HepG2 (cell line): Measurements from ENCODE around the gene GRHPR. TPM values are rescaled to one million over a fixed set of nuclear protein-coding genes. Genes with fewer than 3 reads are reported as not detected.
A peak's percentile ranks its signal among the peaks of the same experiment; 100 is the strongest.

Experiments
- ATAC-seq: fragments of 200-7000 bp; cut with Tn5 transposase; 3 replicates; pipeline ENCODE4 v1.9.1; 2020; ENCODE audit warnings: mild to moderate bottlenecking, moderate library complexity
- BruUV-seq: library from RNA; stranded (reverse); fragments of 400-500 nt; replicated peaks from 2 replicates; lab custom pipeline; 2021; lab: Mats Ljungman, UMichigan
- CTCF ChIA-PET: fragments of 300-600 bp; formaldehyde crosslinking; extraction: SDS; loops from one replicate; lab custom pipeline; 2021; ENCODE audit warnings: low total read pairs, inconsistent platforms, low intra/inter-chr PET ratio; lab: Yijun Ruan, JAX
- POLR2A ChIA-PET: fragments of 350-600 bp; sonication (Branson Sonifier 250); formaldehyde crosslinking; loops from one replicate; lab custom pipeline; 2020; ENCODE audit warnings: antibody characterized with exemption, inconsistent platforms; lab: Yijun Ruan, JAX
- DNase-seq: peaks from one replicate; pipeline ENCODE4 v3.0.0-alpha.2; 2015; ENCODE audit warnings: low spot score
- FAIRE-seq: peaks from 3 replicates; lab custom pipeline; 2011; peaks lifted over from hg19 to GRCh38; lab: Jason Lieb, UNC
- H2AFZ ChIP-seq: one replicate; pipeline ENCODE4 v1.6.1; 2011; ENCODE audit warnings: low read length, inconsistent platforms
- H3K27ac ChIP-seq: fragments of 300-600 bp; 3 replicates; pipeline ENCODE4 v1.8.0; 2011; ENCODE audit warnings: mixed run types, mild to moderate bottlenecking, mixed read lengths, low read length, inconsistent platforms; ENCODE audit not compliant: insufficient read depth; ENCODE audit errors: extremely low read length
- H3K27me3 ChIP-seq, 2 experiments: fragments of 200-600 bp in 1 of 2; 2 replicates in 1 of 2; 3 replicates in 1 of 2; pipeline versions ENCODE4 v1.6.0 to v1.8.0; 2011; ENCODE audit warnings: low read length in 2 of 2, mild to moderate bottlenecking in 2 of 2, moderate library complexity in 2 of 2, inconsistent platforms in 1 of 2; ENCODE audit not compliant: insufficient read depth in 2 of 2, control insufficient read depth in 1 of 2
- H3K36me3 ChIP-seq, 2 experiments: fragments of 200-600 bp in 1 of 2; replicated peaks in 1 of 2; 2 replicates in 1 of 2; 3 replicates in 1 of 2; pipeline versions ENCODE4 v1.5.1 to v1.8.0; 2011; ENCODE audit warnings: low read length in 2 of 2, inconsistent platforms in 1 of 2; ENCODE audit not compliant: insufficient read depth in 2 of 2, control insufficient read depth in 1 of 2
- H3K4me1 ChIP-seq: 2 replicates; pipeline ENCODE4 v1.5.1; 2012; ENCODE audit warnings: low read length, inconsistent platforms; ENCODE audit not compliant: insufficient read depth
- H3K4me2 ChIP-seq: 2 replicates; pipeline ENCODE4 v1.6.0; 2011; ENCODE audit warnings: low read depth, low read length, inconsistent platforms
- H3K4me3 ChIP-seq, 3 experiments: fragments of 200-600 bp in 1 of 3; sonication (generic), shearing (Covaris generic) in 1 of 3; replicated peaks in 1 of 3; 2 replicates each; pipeline ENCODE4 v1.5.1; 2011 to 2016; ENCODE audit warnings: low read length in 3 of 3, inconsistent platforms in 2 of 3, low read depth in 2 of 3, mild to moderate bottlenecking in 2 of 3, control low read depth in 1 of 3, mixed read lengths in 1 of 3; ENCODE audit not compliant: insufficient read depth in 1 of 3
- H3K79me2 ChIP-seq: one replicate; pipeline ENCODE4 v1.6.1; 2011; ENCODE audit warnings: low read length, inconsistent platforms; ENCODE audit not compliant: insufficient read depth
- H3K9ac ChIP-seq: 2 replicates; pipeline ENCODE4 v1.6.0; 2011; ENCODE audit warnings: mild to moderate bottlenecking, low read depth, low read length, inconsistent platforms; ENCODE audit not compliant: insufficient read depth
- H3K9me3 ChIP-seq: 2 replicates; pipeline ENCODE4 v1.5.1; 2012; ENCODE audit warnings: mild to moderate bottlenecking, low read length
- H4K20me1 ChIP-seq: 2 replicates; pipeline ENCODE4 v1.6.0; 2011; ENCODE audit warnings: inconsistent platforms, mild to moderate bottlenecking, low read length, moderate library complexity; ENCODE audit not compliant: insufficient read depth
- NFYC ChIP-seq: IDR thresholded peaks from 2 replicates; pipeline ENCODE4 v1.6.1; 2016; ENCODE audit warnings: missing genetic modification reagents, missing compliant biosample characterization
- NR3C1 ChIP-seq: sonication (generic); formaldehyde crosslinking; IDR thresholded peaks from 2 replicates; pipeline ENCODE4 v1.4.0; 2020; ENCODE audit warnings: missing genetic modification reagents
- SP2 ChIP-seq: sonication (generic); formaldehyde crosslinking; IDR thresholded peaks from 2 replicates; pipeline ENCODE4 v1.5.1; 2020; ENCODE audit warnings: mild to moderate bottlenecking, missing genetic modification reagents
- STAT5B ChIP-seq: sonication (generic); formaldehyde crosslinking; IDR thresholded peaks from 2 replicates; pipeline ENCODE4 v1.4.0; 2020; ENCODE audit warnings: missing genetic modification reagents
- TGIF2 ChIP-seq: IDR thresholded peaks from 2 replicates; pipeline ENCODE4 v1.6.1; 2016; ENCODE audit warnings: control low read depth, missing compliant biosample characterization
- ZBTB8A ChIP-seq: sonication (generic); formaldehyde crosslinking; IDR thresholded peaks from 2 replicates; pipeline ENCODE4 v1.4.0; 2020; ENCODE audit warnings: mild to moderate bottlenecking, low read depth, missing genetic modification reagents, borderline replicate concordance
- ZNF251 ChIP-seq: sonication (generic); formaldehyde crosslinking; IDR thresholded peaks from 2 replicates; pipeline ENCODE4 v1.9.0; 2021; ENCODE audit warnings: mild to moderate bottlenecking, missing genetic modification reagents
- ZNF282 ChIP-seq: fragments of 450-650 bp; IDR thresholded peaks from 2 replicates; pipeline ENCODE4 v1.6.1; 2018; ENCODE audit not compliant: partially characterized antibody
- ZZZ3 ChIP-seq: sonication (generic); formaldehyde crosslinking; IDR thresholded peaks from 2 replicates; pipeline ENCODE4 v1.4.0; 2020; ENCODE audit warnings: missing genetic modification reagents, mild to moderate bottlenecking, borderline replicate concordance
- WGBS: methylation state at CpG from one replicate; pipeline ENCODE4 v1.1.6; 2017; ENCODE audit warnings: low lambda C conversion rate; 5-methylcytosine and 5-hydroxymethylcytosine counted together
- in situ Hi-C: cut with HindIII; loops from 2 replicates; pipeline ENCODE4 v1.10.0; 2017; ENCODE audit warnings: low pct_unique_long_range_greater_than_20kb; ENCODE audit not compliant: extremely low pct_ligation_motif_present
- intact Hi-C: fragments of 100-400 bp; cut with micrococcal nuclease; formaldehyde crosslinking; loops from one replicate; pipeline ENCODE4 v1.10.0; 2022; ENCODE audit not compliant: unreplicated experiment
- polyA plus RNA-seq, 8 experiments: library from polyadenylated mRNA; depleted of rRNA in 3 of 8; stranded (reverse) in 7 of 8; unstranded in 1 of 8; fragments of >200 nt; fragmentation: Illumina TruSeq in 4 of 8; extraction: Trizol in 4 of 8; gene quantifications; 2 replicates each; pipeline versions ENCODE4 v1.2.1 to v1.2.3, GENCODE V29; 2011 to 2016; ENCODE audit warnings: low read depth in 4 of 8, missing spikeins in 1 of 8, mixed read lengths in 1 of 8; ENCODE audit not compliant: insufficient read depth in 1 of 8
- total RNA-seq, 5 experiments: library from RNA; depleted of rRNA; stranded (reverse); fragments of >200 nt; fragmentation: Illumina TruSeq; extraction: Trizol; gene quantifications; 2 replicates each; pipeline ENCODE4 v1.2.3, GENCODE V29; 2016; ENCODE audit warnings: low read depth in 1 of 5
- TF ChIP-seq, protein P1 (sequence below), 2 experiments: fragments of 450-650 bp in 1 of 2; sonication (generic) in 1 of 2; formaldehyde crosslinking; IDR thresholded peaks; 2 replicates each; pipeline versions ENCODE4 v1.5.0 to v1.8.0; 2020 to 2022; ENCODE audit warnings: mild to moderate bottlenecking in 1 of 2, missing genetic modification reagents in 1 of 2
- TF ChIP-seq, protein P2 (sequence below): sonication (generic); formaldehyde crosslinking; IDR thresholded peaks from 2 replicates; pipeline ENCODE4 v1.4.0; 2020; ENCODE audit warnings: missing genetic modification reagents
- TF ChIP-seq, protein P3 (sequence below): IDR thresholded peaks from 2 replicates; pipeline ENCODE4 v1.6.1; 2016
- TF ChIP-seq, protein P4 (sequence below): sonication (generic); formaldehyde crosslinking; IDR thresholded peaks from 2 replicates; pipeline ENCODE4 v1.5.0; 2020; ENCODE audit warnings: missing genetic modification reagents
- TF ChIP-seq, protein P5 (sequence below): sonication (generic); formaldehyde crosslinking; IDR thresholded peaks from 2 replicates; pipeline ENCODE4 v1.4.0; 2020; ENCODE audit warnings: mild to moderate bottlenecking, missing genetic modification reagents

Gene GRHPR
- total and polyA plus RNA-seq, 2 of the 13 experiments (the other 11 are each of a cell fraction or from before 2014, with no cell fraction given), result 113 to 115 TPM

DNA sequence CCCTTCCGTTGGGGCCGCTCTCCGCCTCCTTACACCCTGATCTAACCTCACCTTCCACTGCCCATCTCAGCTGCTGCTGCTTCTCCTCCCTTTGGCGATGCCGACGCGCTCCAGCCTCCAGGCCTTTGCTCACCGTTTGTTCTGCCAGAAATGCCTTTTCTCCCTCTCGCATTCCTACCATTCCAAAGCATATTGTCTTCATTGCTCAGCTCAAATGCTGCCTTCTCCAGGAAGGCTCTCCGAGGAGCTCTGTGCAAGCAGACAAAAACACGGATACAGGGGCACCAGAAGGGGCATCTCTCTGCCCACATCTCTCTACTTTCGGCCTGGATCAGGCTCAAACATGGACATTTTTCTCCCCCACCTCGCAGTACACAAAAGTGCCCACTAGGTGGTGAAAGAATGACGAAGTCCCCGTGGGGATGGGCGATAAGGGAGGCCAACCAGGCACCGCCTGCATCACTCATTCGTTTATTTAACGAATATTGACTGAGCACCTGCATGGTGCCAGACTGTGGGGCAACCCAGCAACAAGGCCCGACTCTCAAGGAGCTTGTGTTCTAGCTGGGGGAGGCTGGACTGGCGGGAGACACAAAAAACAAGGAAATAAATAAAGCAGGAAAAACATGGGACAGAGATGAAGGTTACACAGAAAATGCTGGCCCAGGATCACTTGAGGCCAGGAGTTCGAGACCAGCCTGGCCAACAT is 7.3 kb upstream of the GRHPR start (continued):
- TF ChIP-seq NFYC (no peak), ZZZ3 (CRISPR knock-in tag) (no peak), TGIF2 (CRISPR knock-in tag) (no peak; the same call in 1 of the 2 replicates)
- TF ChIP-seq, protein P1, sequence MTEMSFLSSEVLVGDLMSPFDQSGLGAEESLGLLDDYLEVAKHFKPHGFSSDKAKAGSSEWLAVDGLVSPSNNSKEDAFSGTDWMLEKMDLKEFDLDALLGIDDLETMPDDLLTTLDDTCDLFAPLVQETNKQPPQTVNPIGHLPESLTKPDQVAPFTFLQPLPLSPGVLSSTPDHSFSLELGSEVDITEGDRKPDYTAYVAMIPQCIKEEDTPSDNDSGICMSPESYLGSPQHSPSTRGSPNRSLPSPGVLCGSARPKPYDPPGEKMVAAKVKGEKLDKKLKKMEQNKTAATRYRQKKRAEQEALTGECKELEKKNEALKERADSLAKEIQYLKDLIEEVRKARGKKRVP (CRISPR knock-in tag; IDR thresholded peaks at IDR 0.05), result no peak

DNA sequence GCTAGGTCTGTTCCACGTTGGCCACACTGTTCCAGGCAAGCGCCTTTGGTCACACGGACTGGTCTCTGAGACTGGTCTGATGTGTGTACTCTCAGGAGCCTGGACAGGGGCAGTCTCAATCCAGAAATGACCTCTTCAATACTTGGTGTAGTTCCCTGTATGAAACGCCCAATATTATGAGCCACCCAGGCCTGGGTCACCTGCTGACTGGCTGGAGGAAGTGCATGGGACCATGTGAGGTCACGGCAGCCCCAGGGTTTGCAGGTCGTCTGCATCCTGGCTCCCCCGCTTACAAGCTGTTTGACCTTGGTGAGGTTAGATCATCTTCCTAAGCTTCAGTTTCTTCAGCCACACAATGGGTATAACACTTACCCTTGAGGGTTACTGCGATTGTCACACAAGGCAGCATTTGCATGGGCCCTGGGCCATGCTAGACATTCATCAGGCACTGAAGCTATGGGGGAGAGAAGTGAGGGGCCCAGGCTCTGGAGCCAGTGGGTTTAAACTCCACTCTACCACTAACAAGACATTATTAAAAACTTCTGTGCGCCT is 5.2 kb upstream of the GRHPR start:
- Histone ChIP-seq H4K20me1 (no peaks in the 10 kb centered on the region), H3K27me3 (no peaks in the 10 kb centered on the region), H3K27ac (peak overlapping the region; percentile 43), H2AFZ (no peak overlapping the region), H3K4me2 (peak overlapping the region; percentile 82), H3K4me1 (peaks cover 69% of the 10 kb centered on the region), H3K9me3 (no peaks in the 10 kb centered on the region), H3K4me3 (peak overlapping the region in 1 of 3 experiments; percentile 56; a peak in 1 of 6 replicates), H3K36me3 (no peaks in the 10 kb centered on the region), H3K9ac (no peak overlapping the region), H3K79me2 (no peaks in the 10 kb centered on the region)
- DNase-seq (peak; percentile 18), ATAC-seq (peak; percentile 30), FAIRE-seq (no peak)
- no TSS peak for BruUV-seq
- CTCF ChIA-PET, result no interaction called here
- POLR2A ChIA-PET, result interaction anchor here (2.6 to 3.0 kb wide), 2 partner anchors 13 to 49 kb away, joined by 16 to 20 read pairs; partner anchors contain the start of gene ZBTB5
- intact Hi-C loops, result loop anchor here (5.0 kb wide), 1 partner anchor 550 kb away; no protein-coding TSS in a partner anchor
- WGBS, result 68% methylated on average over 2 of the region's 9 CpGs
- in situ Hi-C loops, result no loop called here
- TF ChIP-seq ZBTB8A (CRISPR knock-in tag), result no peak
- TF ChIP-seq SP2 (CRISPR knock-in tag), result no peak
- no peak for TF ChIP-seq ZNF282
- TF ChIP-seq, protein P2, sequence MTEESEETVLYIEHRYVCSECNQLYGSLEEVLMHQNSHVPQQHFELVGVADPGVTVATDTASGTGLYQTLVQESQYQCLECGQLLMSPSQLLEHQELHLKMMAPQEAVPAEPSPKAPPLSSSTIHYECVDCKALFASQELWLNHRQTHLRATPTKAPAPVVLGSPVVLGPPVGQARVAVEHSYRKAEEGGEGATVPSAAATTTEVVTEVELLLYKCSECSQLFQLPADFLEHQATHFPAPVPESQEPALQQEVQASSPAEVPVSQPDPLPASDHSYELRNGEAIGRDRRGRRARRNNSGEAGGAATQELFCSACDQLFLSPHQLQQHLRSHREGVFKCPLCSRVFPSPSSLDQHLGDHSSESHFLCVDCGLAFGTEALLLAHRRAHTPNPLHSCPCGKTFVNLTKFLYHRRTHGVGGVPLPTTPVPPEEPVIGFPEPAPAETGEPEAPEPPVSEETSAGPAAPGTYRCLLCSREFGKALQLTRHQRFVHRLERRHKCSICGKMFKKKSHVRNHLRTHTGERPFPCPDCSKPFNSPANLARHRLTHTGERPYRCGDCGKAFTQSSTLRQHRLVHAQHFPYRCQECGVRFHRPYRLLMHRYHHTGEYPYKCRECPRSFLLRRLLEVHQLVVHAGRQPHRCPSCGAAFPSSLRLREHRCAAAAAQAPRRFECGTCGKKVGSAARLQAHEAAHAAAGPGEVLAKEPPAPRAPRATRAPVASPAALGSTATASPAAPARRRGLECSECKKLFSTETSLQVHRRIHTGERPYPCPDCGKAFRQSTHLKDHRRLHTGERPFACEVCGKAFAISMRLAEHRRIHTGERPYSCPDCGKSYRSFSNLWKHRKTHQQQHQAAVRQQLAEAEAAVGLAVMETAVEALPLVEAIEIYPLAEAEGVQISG, result no peak
- TF ChIP-seq, protein P3, sequence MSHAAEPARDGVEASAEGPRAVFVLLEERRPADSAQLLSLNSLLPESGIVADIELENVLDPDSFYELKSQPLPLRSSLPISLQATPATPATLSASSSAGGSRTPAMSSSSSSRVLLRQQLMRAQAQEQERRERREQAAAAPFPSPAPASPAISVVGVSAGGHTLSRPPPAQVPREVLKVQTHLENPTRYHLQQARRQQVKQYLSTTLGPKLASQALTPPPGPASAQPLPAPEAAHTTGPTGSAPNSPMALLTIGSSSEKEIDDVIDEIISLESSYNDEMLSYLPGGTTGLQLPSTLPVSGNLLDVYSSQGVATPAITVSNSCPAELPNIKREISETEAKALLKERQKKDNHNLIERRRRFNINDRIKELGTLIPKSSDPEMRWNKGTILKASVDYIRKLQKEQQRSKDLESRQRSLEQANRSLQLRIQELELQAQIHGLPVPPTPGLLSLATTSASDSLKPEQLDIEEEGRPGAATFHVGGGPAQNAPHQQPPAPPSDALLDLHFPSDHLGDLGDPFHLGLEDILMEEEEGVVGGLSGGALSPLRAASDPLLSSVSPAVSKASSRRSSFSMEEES, result no peak
- TF ChIP-seq, protein P4, sequence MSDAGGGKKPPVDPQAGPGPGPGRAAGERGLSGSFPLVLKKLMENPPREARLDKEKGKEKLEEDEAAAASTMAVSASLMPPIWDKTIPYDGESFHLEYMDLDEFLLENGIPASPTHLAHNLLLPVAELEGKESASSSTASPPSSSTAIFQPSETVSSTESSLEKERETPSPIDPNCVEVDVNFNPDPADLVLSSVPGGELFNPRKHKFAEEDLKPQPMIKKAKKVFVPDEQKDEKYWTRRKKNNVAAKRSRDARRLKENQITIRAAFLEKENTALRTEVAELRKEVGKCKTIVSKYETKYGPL (CRISPR knock-in tag), result no peak
- TF ChIP-seq, protein P5, sequence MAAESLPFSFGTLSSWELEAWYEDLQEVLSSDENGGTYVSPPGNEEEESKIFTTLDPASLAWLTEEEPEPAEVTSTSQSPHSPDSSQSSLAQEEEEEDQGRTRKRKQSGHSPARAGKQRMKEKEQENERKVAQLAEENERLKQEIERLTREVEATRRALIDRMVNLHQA (CRISPR knock-in tag), result no peak
- no peak for TF ChIP-seq ZNF251 (CRISPR knock-in tag)
- TF ChIP-seq STAT5B, result no peak
- TF ChIP-seq NR3C1 (CRISPR knock-in tag), result no peak
